A172 (cell line): ENCODE data around the gene RGS7. TPM values are rescaled to one million over a fixed set of nuclear protein-coding genes. Genes with fewer than 3 reads are reported as not detected.
"Not testable (repeated sequence)": the region's sequence is repeated elsewhere in the genome, so short reads cannot be mapped to it uniquely, and the experiment has no call there.

Experiments used
- DNase-seq: peaks from one replicate; pipeline ENCODE4 v3.0.0-alpha.2; 2015; ENCODE audit warnings: low spot score
- total RNA-seq: library from RNA; depleted of rRNA; stranded (reverse); fragments of >200 nt; shearing (Covaris generic); gene quantifications from 2 replicates; pipeline ENCODE4 v1.2.3, GENCODE V29; 2014

Gene RGS7
- total RNA-seq, 1 experiment from 2014 or later: 16.5 TPM

DNA sequence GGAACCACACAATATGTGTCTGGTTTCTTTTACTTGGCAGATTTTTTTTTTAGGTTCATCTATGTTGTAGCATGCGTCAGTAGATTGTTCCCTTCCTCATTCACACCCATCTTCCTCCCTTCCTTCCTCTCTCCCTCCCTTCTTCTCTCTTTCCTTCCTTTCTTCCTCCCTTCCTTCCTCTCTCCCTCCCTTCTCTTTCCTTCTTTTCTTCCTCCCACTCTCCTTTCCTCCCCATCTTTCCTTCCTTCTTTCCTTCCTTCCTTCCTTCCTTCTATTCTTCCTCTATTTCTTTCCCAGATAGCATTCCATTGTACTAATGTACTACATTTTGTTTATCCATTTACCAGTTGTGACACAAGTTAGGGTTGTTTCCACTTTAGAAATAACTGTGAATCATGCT is 218.0 kb downstream of the RGS7 start:
- no peak for DNase-seq

- no peak for DNase-seq
These were observed 218.8 kb downstream of the RGS7 start for GRCh38 chr1:241138248-241138647.

GRCh38 chr1:241136389-241136788 is 220.6 kb downstream of the RGS7 start:
- DNase-seq: no peak

DNA sequence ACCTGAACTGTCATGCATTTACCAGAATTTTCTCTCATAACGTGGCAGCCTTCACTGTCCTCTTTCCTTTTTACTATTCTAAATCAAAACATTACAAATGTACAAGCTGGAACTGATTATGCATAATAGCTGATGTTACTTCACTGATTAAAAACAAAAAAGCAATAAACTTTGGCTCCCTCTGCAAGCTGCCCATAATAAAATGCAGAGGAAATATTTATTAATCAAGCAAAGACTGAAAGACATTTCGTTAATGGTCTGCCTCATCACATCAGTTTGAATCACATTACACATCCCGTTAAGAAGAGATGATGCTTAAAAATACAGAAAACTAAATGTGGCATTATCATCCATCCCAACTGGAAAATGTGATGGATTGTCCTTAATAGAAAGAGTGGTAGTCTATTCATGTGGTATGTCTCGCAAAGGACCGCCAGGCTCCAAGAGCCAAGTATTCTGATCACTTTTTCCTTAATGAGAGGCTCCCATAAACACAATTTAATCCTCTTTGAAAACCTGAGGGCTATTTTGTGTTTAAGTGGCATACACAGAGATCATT is 225.3 kb downstream of the RGS7 start:
- no peak for DNase-seq

GRCh38 chr1:241130881-241131280 is 226.1 kb downstream of the RGS7 start:
- peak; percentile 39 for DNase-seq

DNA sequence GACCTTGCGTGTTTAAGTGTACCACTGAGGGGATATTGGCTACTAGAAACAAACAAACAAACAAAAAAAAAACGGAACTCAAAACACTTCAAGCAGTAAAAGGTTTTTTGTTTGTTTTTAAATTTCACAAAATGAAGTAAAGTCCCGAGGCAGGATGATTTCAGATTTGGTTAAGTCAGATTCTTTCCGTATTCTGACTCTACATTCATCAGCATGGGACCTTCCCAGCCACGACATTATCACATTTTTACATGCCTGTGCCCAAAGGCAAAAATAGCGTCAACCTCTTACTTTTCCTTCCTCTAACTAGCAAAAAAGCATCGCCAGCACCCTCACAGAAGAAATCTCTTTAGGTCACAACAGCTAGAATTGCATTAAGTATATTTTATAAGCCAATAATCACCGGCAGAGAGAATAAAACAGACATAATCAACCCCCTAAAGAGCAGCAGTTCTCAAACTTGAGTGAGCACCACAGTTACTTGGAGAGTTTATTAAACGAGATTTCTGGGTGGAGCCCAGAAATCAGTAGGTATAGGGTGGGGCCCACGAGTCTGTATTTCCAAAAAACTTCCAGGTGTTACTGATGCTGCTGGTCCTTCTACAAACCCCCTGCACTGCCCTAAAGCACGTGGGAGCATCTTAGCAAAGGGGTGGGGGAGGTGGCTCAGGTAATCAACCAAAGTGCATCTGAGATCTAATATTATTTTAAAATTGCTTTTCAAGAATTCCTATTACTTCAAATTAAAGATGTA is 227.6 kb downstream of the RGS7 start:
- no peak for DNase-seq

DNA sequence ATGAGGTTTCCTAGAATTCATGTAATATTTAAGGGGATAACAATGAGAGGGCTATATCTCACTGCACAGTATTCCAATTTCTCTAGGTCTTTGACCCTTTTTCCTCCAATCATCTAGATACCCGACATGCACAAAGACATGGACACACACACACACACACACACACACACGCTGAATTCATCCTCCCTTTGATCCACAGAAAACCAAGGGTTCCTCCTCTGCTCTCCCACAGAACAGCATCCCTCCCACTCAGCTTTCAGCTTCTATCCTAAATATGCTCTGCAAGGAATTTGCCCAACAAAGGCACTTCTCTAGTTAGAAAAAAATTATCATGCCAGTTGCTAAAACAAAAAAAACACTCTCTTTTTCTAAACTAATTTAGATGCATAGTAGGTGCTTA is 231.7 kb downstream of the RGS7 start:
- DNase-seq: no peak

GRCh38 chr1:241118049-241118448 is 239.0 kb downstream of the RGS7 start:
- DNase-seq: no peak

DNA sequence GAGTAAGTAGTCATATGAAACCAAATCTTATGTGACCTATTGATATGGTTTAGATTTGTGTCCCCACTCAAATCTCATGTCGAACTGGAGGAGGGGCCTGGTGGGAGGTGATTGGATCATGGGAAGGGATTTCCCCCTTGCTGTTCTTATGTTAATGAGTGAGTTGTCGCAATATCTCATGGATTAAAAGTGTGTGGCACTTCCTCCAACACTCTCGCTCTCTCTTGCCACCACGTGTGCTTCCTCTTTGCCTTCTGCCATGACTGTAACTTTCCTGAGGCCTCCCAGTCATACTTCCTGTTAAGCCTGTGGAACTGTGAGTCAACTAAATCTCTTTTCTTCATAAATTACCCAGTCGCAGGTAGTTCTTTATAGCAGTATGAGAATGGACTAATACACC is 241.2 kb downstream of the RGS7 start:
- peak; percentile 23 for DNase-seq

DNA sequence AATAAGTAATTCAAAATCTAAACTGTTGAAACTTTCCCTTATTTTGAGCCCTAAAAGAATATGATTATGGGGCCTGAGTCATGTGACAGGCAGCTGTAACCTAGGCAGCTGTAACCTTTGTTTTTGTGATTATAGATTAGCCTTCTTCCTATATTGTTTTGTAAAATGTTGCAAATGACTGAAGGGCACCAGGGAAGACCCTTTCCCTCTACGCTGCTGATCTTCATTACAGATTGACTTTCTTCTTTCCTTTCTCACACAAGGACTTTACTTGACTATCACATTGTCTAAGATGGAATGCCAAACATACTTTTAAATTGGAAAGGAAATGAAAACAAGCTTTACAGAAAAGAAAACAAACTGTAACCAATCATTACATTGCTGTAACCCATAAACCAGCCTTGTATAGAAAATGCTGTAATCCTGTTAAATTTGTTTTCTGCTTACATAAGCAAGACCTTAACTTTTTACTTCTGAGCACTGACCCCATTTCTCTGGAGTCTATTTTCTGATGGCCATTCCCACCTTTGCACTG is 242.2 kb downstream of the RGS7 start:
- DNase-seq: no peak

DNA sequence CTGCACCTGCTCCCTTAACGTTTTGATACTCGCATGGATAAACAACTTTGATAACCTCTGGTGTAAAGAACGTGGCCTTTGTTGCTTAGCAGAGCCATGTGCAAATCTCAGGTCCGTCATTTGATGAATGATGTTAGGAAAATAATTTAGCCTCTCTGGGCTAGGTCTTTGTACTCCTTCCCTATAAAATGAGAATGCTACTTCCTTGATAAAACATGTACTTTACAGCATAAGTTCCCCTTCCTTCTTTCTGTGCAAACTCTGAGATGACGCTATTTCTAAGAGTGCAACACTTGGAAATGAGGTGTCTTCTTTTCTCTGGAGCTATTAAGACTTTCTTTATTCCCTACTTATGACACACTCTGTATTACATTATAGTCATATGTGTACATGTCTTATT is 243.4 kb downstream of the RGS7 start:
- DNase-seq: no peak

DNA sequence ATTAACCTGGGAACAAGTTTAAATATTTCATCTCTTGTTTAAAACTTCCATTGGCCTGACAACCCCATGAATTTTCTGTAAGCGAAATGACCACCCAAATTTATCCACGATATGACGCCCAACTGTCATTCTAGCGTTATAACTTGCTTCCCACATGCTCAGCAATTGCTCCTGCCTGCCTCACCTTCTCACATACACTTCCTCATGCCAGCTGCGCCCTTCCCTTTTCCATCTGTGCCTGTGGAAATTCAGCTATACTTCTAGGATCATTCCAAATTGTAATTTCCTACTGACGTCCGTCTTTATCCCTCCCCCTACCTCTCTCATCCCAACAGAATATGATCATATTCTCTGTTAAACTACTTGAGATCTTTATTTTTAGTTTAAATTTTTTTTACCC is 248.0 kb downstream of the RGS7 start:
- no peak for DNase-seq

GRCh38 chr1:241105147-241105546 is 251.9 kb downstream of the RGS7 start:
- DNase-seq: no peak

DNA sequence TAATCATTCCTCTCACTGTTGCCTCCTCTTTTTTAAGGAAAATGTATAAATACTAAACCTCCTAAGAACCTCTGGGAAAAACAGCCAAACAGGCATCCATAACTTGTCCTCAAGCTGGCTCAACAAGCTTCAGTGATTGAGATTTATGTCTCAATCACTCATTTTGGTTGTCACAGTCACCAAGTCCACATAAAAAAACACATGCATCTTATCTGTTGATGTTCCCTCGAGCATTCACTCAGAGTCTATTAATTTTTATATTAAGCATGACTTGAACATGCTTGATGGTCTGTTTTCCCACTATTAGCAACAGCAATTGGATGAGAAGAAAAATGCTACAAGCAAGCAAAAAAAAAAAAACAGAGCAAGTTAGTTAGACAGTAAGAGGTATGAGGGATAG is 254.3 kb downstream of the RGS7 start:
- no peak for DNase-seq

GRCh38 chr1:241101622-241102021 is 255.4 kb downstream of the RGS7 start:
- DNase-seq: no peak

DNA sequence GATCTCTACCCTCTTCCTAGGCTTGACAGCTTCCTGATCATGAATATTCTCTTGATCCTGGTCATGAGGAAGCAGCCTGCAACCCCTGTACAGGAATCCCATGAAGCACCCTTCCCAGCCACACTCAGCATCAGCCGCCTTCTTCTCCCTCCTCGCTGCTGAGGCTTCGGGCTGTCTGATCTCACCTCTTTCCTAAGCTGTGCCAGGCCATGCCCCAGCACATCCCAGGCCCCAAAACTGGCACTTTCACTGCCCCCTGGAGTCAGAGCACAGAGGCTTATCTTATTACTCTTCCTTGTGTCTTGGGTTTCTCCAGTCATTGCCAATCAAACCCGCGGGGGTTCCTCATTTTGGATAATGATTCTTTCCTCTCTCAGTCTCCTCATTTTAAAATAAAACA is 259.5 kb downstream of the RGS7 start:
- no peak for DNase-seq

DNA sequence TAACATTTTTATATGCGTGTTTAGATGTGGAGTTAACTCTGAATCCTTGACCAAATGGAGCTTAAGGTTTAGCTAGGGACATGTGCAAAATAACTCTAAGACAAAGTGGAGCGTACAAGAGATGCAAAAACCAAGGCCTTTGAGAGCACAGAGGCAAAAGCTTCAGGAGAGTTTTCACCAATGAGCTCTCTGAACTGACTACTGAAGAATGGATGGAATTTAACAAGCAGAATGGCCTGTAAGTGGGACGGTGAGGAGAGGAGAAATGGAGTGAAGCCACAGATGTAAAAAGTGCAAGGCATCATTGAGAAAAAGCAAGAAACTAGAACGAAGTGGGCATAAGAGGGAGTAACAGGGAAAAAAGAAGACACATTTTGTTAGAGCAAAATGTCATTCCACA is 260.0 kb downstream of the RGS7 start:
- no peak for DNase-seq

DNA sequence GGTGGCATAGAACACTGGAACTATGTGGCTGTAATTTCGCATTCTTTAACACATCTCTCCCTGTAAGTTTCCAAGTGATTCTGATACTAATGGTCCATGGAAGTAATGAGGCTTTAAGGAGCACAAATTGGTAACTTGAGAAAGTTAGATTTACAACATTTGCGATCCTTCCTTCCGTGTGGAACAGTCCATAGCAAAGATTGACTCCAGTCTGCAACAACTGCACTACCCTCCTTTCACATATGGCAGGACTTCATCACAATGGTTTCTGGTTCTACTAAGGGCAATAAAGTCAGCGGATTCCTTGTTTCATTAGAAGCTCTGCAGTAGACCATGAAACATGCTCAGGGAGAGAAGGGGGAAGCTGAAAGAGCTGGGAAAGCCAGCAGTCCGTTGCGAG is 261.2 kb downstream of the RGS7 start:
- no peak for DNase-seq

GRCh38 chr1:241090798-241091197 is 266.2 kb downstream of the RGS7 start:
- no peak for DNase-seq

GRCh38 chr1:241089066-241089465 is 267.9 kb downstream of the RGS7 start:
- DNase-seq: not testable (repeated sequence)

GRCh38 chr1:241088075-241088474 is 268.9 kb downstream of the RGS7 start:
- DNase-seq: not testable (repeated sequence)

DNA sequence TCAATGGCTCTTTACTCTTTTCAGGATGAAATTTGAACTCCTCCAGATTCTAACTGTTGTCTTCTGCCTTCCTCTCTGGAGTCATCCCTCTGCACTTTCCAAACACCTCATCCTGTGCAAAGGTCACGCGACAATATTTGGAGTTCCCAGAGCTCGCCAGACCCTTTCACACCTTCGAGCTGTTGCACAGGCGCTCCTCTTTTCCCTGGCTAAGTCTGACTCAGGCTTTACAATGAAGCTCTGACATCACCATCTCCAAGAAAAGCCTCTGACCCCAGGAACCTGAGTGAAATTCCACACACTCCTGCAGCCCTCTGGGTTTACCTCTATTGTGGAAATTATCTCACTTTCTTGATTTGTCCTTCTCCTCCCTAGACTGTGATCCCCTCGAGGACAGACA is 270.3 kb downstream of the RGS7 start:
- DNase-seq: no peak

DNA sequence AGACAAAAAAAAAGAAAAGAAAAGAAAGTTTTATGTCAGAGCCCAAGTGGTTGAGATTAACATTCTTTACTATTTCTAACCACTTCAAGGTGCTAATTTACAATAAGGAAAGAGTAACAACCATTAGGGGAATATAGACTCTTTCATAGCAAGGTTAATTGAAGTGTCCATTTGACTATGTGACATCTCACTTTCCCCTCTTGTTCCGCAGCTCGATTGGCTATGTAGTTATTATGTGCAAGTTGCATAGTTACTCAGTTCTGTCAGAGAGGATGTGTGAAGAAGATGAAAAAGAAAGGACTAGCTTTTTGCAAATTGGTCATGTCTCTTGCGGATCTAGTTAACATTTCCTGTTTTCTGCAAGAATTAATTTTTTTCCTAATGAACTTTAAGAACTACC is 273.7 kb downstream of the RGS7 start:
- DNase-seq: no peak

DNA sequence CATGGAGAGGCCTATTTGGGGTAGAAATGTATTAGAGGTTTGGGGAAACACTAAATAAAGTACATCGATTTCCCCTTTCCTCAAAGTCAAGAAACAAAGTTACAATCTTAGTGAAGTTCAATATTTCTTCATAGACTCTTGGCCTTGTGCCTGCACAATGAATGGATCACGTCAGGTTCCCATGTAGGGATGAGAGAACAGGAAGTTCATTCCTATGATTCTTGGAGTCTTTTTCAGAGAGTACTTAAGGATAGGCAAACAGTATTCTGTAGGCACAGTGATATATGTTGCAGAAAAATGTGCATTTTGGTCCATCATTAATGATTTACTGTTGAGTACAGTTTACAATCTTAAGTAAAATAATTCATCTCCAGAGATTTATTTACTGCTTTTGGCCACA is 275.5 kb downstream of the RGS7 start:
- peak; percentile 13 for DNase-seq
